HFF-Myc (cell line): ENCODE results near the gene ANAPC7.
"Not testable (repeated sequence)": the region's sequence is repeated elsewhere in the genome, so short reads cannot be mapped to it uniquely, and the experiment has no call there.

ENCODE experiments used
- DNase-seq: peaks from one replicate; pipeline ENCODE4 v3.0.0-alpha.2; 2011; ENCODE audit warnings: low read depth; ENCODE audit errors: extremely low read depth
- H3K4me3 ChIP-seq: replicated peaks from 2 replicates; pipeline ENCODE4 v1.5.1; 2011; ENCODE audit warnings: low read depth, mild to moderate bottlenecking, control low read depth, low read length
- CTCF ChIP-seq: IDR thresholded peaks from 2 replicates; pipeline ENCODE4 v1.5.1; 2012; ENCODE audit warnings: mild to moderate bottlenecking, low read depth, low read length, control low read depth; ENCODE audit errors: missing control alignments

ANAPC7 gene

GRCh38 chr12:110426406-110426805 is 22.9 kb upstream of the ANAPC7 start:
- no peak for TF ChIP-seq CTCF
- 0 out of 2 replicates have a peak overlapping the region, but pooled peaks have one; percentile 3 for H3K4me3 ChIP-seq
- peak; percentile 75 for DNase-seq

GRCh38 chr12:110424237-110424636 is 20.7 kb upstream of the ANAPC7 start:
- H3K4me3 ChIP-seq, result no peak overlapping the region
- DNase-seq, result no peak
- no peak for TF ChIP-seq CTCF

- TF ChIP-seq CTCF, result no peak
- no peak overlapping the region for H3K4me3 ChIP-seq
- no peak for DNase-seq
Observed at GRCh38 chr12:110421701-110422100, 18.2 kb upstream of the ANAPC7 start.

GRCh38 chr12:110421159-110421661 is 17.7 kb upstream of the ANAPC7 start:
- DNase-seq, result no peak
- no peak overlapping the region for H3K4me3 ChIP-seq
- no peak for TF ChIP-seq CTCF

- DNase-seq, H3K4me3 ChIP-seq: not testable (repeated sequence)
Observed at GRCh38 chr12:110420644-110421043, 17.1 kb upstream of the ANAPC7 start.

- H3K4me3 ChIP-seq, DNase-seq: not testable (repeated sequence)
Observed at GRCh38 chr12:110417113-110417512, 13.6 kb upstream of the ANAPC7 start.

GRCh38 chr12:110410086-110410485 is 6.6 kb upstream of the ANAPC7 start:
- DNase-seq, H3K4me3 ChIP-seq: not testable (repeated sequence)

GRCh38 chr12:110405126-110405662 is 1.7 kb upstream of the ANAPC7 start:
- H3K4me3 ChIP-seq, DNase-seq: not testable (repeated sequence)

- DNase-seq, result peak; percentile 24
- no peak for TF ChIP-seq CTCF
- peak overlapping the region; percentile 99 for H3K4me3 ChIP-seq
Observed at GRCh38 chr12:110403976-110404682, 621 bp upstream of the ANAPC7 start.
